Naive B cell (primary cell): ENCODE results near the gene NET1. TPM values are rescaled to one million over a fixed set of nuclear protein-coding genes. Genes with fewer than 3 reads are reported as not detected.

ENCODE experiments used
- polyA plus RNA-seq, 6 donors: library from polyadenylated mRNA; unstranded; fragments of 300-500 nt; fragmentation: Illumina TruSeq; gene quantifications; one replicate each; pipeline ENCODE4 v1.2.3, GENCODE V29; 2021; ENCODE audit warnings: low read depth in 6 of 6

NET1 gene
- polyA plus RNA-seq, 6 donors from 2014 or later: 3.7 to 6.0 (median 4.2) TPM; not detected in 1

Other genes starting within 250 kb of the NET1 start
- not detected for gene AKR1C8, start 227.4 kb upstream of the NET1 start, polyA plus RNA-seq
- gene AKR1C4, start 215.7 kb upstream of the NET1 start, polyA plus RNA-seq: not detected
- gene UCN3, start 47.6 kb upstream of the NET1 start, polyA plus RNA-seq: not detected
- not detected for gene TUBAL3, start 7.7 kb upstream of the NET1 start, polyA plus RNA-seq
- not detected for gene CALML5, start 87.0 kb downstream of the NET1 start, polyA plus RNA-seq
- not detected for gene CALML3, start 112.4 kb downstream of the NET1 start, polyA plus RNA-seq